ENCODE measurements around the gene SKIDA1. TPM values are rescaled to one million over a fixed set of nuclear protein-coding genes. Genes with fewer than 3 reads are reported as not detected.

Gene SKIDA1
- total RNA-seq, 6 donors from 2014 or later, result under 0.01 to 1.6 (median 0.86) TPM

- no peak for DNase-seq
Observed at GRCh38 chr10:21513405-21513788, 12.1 kb downstream of the SKIDA1 start.

DNA sequence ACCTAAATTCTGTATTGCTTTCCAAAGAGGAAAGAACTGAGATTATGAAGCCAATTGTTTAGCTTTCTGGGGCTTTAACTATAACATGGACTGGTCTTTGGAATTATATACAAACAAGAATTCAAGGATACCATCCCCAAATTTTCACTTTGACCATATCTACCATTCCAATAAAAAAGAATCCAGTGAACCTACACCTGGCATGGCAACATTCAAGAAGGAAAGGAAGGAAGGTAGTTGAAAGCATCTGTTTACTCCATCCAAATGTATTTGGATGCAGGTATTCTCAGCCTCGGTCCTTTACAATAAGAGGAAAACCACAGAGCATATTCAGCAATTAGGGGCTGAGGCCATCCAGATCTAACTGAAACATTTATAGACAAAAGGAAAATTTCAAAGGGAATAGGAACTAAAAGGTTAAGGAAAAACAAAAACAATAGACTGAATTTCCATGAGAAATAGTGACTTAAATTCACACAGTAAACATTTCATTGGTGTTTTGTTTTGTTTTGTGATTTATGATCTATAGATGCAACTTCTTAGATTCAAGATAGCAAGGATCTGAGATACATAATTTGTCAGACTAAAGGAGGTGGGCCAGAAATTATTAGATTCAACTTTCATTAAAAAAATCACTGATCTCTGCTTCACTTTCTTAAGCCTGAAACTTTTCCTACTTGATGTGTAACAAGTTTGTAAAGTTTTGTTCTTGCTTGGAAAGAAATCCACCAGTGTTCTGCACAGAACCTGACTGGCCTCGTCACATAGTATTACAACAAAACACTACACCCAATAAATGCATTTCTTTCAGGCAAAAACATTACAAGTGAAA lies 12.7 kb downstream of the SKIDA1 start:
- peaks cover 9 to 37% (median 18%) of the 10 kb centered on the region in 4 donors for H3K4me1 ChIP-seq
- H3K36me3 ChIP-seq, result no peaks in the 10 kb centered on the region
- no peaks in the 10 kb centered on the region for H3K9me3 ChIP-seq
- 81 to 90% methylated on average over 2 of the region's 2 CpGs for WGBS, 2 donors
- no peak overlapping the region for H3K27ac ChIP-seq
- no peak overlapping the region for H3K4me3 ChIP-seq
- TF ChIP-seq POLR2AphosphoS5 (IDR thresholded peaks at IDR 0.05) (no peak), EP300 (IDR thresholded peaks at IDR 0.05) (no peak), POLR2A (IDR thresholded peaks at IDR 0.05) (no peak)
- TF ChIP-seq, protein P1, sequence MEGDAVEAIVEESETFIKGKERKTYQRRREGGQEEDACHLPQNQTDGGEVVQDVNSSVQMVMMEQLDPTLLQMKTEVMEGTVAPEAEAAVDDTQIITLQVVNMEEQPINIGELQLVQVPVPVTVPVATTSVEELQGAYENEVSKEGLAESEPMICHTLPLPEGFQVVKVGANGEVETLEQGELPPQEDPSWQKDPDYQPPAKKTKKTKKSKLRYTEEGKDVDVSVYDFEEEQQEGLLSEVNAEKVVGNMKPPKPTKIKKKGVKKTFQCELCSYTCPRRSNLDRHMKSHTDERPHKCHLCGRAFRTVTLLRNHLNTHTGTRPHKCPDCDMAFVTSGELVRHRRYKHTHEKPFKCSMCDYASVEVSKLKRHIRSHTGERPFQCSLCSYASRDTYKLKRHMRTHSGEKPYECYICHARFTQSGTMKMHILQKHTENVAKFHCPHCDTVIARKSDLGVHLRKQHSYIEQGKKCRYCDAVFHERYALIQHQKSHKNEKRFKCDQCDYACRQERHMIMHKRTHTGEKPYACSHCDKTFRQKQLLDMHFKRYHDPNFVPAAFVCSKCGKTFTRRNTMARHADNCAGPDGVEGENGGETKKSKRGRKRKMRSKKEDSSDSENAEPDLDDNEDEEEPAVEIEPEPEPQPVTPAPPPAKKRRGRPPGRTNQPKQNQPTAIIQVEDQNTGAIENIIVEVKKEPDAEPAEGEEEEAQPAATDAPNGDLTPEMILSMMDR (IDR thresholded peaks at IDR 0.05), result no peak
- ATAC-seq (ENCODE audit: low FRiP score in 2 of 2) (no peak), DNase-seq (no peak)
- peaks cover 0 to 10% (median 3%) of the 10 kb centered on the region in 4 donors for H3K27me3 ChIP-seq

More at GRCh38 chr10:21513405-21513788, 12.1 kb downstream of the SKIDA1 start:
- Histone ChIP-seq H3K4me3 (no peak overlapping the region), H3K9me3 (no peaks in the 10 kb centered on the region), H3K4me1 (peaks cover 11 to 43% (median 22%) of the 10 kb centered on the region in 4 donors), H3K27ac (no peak overlapping the region), H3K36me3 (no peaks in the 10 kb centered on the region), H3K27me3 (peaks cover 0 to 10% (median 3%) of the 10 kb centered on the region in 4 donors)
- ATAC-seq (ENCODE audit: low FRiP score in 2 of 2), result no peak
- 91 to 93% methylated on average over 1 of the region's 1 CpG for WGBS, 2 donors
- no peak for TF ChIP-seq POLR2A (IDR thresholded peaks at IDR 0.05)
- TF ChIP-seq EP300 (IDR thresholded peaks at IDR 0.05), result no peak
- TF ChIP-seq POLR2AphosphoS5 (IDR thresholded peaks at IDR 0.05), result no peak
- TF ChIP-seq, protein P1 (IDR thresholded peaks at IDR 0.05), result no peak

GRCh38 chr10:21511946-21512572 lies 13.4 kb downstream of the SKIDA1 start:
- WGBS, 2 donors, result 90 to 93% methylated on average over 3 of the region's 3 CpGs
- H3K27me3 ChIP-seq, result peaks cover 0 to 10% (median 3%) of the 10 kb centered on the region in 4 donors

GRCh38 chr10:21511095-21511570 lies 14.3 kb downstream of the SKIDA1 start:
- DNase-seq, result no peak
- no peak for ATAC-seq (ENCODE audit: low FRiP score in 2 of 2)
- 83 to 95% methylated on average over 2 of the region's 2 CpGs for WGBS, 2 donors
- Histone ChIP-seq H3K27me3 (peaks cover 0 to 6% (median 3%) of the 10 kb centered on the region in 4 donors), H3K9me3 (no peaks in the 10 kb centered on the region), H3K36me3 (no peaks in the 10 kb centered on the region), H3K4me3 (no peak overlapping the region), H3K27ac (no peak overlapping the region), H3K4me1 (peaks cover 4 to 25% (median 9%) of the 10 kb centered on the region in 4 donors)
- TF ChIP-seq POLR2AphosphoS5 (IDR thresholded peaks at IDR 0.05), result no peak
- TF ChIP-seq EP300 (IDR thresholded peaks at IDR 0.05), result no peak
- no peak for TF ChIP-seq POLR2A (IDR thresholded peaks at IDR 0.05)
- TF ChIP-seq, protein P1 (IDR thresholded peaks at IDR 0.05), result no peak

More at GRCh38 chr10:21511946-21512572, 13.4 kb downstream of the SKIDA1 start:
- ATAC-seq (ENCODE audit: low FRiP score in 2 of 2) (no peak), DNase-seq (no peak)
- Histone ChIP-seq H3K9me3 (no peaks in the 10 kb centered on the region), H3K4me1 (peaks cover 5 to 30% (median 13%) of the 10 kb centered on the region in 4 donors), H3K4me3 (no peak overlapping the region), H3K27ac (no peak overlapping the region), H3K36me3 (no peaks in the 10 kb centered on the region)
- TF ChIP-seq, protein P1 (IDR thresholded peaks at IDR 0.05), result no peak
- TF ChIP-seq POLR2A (IDR thresholded peaks at IDR 0.05) (no peak), EP300 (IDR thresholded peaks at IDR 0.05) (no peak), POLR2AphosphoS5 (IDR thresholded peaks at IDR 0.05) (no peak)
